ENCODE results near the gene CR1L.

DNA sequence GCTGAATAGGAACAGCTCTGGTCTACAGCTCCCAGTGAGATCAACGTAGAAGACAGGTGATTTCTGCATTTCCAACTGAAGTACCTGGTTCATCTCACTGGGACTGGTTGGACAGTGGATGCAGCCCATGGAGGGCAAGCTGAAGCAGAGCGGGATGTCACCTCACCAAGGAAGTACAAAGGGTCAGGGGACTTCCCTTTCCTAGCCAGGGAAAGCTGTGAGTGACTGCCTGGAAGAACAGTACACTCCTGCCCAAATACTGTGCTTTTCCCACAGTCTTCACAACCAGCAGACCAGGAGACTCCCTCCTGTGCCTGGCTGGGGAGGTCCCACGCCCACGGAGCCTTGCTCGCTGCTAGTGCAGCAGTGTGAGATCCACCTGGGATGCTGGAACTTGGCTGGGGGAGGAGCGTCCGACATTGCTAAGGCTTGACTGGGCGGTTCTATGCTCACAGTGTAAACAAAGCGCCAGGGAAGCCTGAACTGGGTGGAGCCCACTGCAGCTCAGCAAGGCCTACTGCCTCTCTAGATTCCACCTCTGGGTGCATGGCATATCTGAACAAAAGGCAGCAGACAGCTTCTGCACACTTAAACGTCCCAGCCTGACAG, 14.7 kb downstream of the CR1L start:
- TF ChIP-seq, protein P1, sequence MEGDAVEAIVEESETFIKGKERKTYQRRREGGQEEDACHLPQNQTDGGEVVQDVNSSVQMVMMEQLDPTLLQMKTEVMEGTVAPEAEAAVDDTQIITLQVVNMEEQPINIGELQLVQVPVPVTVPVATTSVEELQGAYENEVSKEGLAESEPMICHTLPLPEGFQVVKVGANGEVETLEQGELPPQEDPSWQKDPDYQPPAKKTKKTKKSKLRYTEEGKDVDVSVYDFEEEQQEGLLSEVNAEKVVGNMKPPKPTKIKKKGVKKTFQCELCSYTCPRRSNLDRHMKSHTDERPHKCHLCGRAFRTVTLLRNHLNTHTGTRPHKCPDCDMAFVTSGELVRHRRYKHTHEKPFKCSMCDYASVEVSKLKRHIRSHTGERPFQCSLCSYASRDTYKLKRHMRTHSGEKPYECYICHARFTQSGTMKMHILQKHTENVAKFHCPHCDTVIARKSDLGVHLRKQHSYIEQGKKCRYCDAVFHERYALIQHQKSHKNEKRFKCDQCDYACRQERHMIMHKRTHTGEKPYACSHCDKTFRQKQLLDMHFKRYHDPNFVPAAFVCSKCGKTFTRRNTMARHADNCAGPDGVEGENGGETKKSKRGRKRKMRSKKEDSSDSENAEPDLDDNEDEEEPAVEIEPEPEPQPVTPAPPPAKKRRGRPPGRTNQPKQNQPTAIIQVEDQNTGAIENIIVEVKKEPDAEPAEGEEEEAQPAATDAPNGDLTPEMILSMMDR (conservative IDR thresholded peaks at IDR 0.05; ENCODE audit: low read depth, low read length) = no peak
- TF ChIP-seq EZH2phosphoT487 (IDR thresholded peaks at IDR 0.05; ENCODE audit: borderline replicate concordance, low read length) (no peak), EZH2 (IDR thresholded peaks at IDR 0.05; ENCODE audit: low read length, unreplicated experiment) (no peak)

Measured in PC-3 (cell line).